ENCODE data around the gene PRDM16.

PRDM16 gene

DNA sequence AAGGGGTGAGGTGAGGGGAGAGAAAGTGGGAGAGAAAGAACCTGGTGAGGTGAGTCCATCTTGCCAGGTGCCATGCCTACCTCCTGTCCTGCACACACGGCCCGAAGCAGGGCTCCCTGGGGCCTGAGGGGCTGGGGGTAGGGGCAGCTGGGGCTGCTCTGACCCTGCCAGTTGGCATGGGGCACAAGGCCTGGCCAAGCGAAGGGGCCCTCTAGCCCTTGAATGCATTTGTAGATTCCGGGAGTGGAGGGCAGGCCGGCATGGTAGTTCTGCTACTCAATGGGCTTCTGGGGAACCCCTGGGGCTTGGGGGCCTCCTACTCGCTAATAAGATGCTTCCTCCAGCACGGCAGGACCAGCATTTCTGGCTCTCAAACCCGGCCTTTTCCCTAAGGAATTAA lies 3.6 kb upstream of the PRDM16 start:
- no peak overlapping the region for H3K9ac ChIP-seq (ENCODE audit: low read depth, low read length)
- H3K4me1 ChIP-seq (ENCODE audit: insufficient read depth, low read length), result peaks cover 7% of the 10 kb centered on the region; the same call in 1 of the 2 replicates
- WGBS, result 76% methylated on average over 8 of the region's 8 CpGs
- no peaks in the 10 kb centered on the region for H3K9me3 ChIP-seq (ENCODE audit: insufficient read depth, low read depth, low read length)
- H3K27ac ChIP-seq (ENCODE audit: low read depth, low read length), result no peak overlapping the region
- H3K27me3 ChIP-seq (ENCODE audit: insufficient read depth, low read length), result peaks cover 95% of the 10 kb centered on the region
- no peak overlapping the region for H3K4me3 ChIP-seq (ENCODE audit: low read length)
- no peaks in the 10 kb centered on the region for H3K36me3 ChIP-seq (ENCODE audit: insufficient read depth, low read length)

DNA sequence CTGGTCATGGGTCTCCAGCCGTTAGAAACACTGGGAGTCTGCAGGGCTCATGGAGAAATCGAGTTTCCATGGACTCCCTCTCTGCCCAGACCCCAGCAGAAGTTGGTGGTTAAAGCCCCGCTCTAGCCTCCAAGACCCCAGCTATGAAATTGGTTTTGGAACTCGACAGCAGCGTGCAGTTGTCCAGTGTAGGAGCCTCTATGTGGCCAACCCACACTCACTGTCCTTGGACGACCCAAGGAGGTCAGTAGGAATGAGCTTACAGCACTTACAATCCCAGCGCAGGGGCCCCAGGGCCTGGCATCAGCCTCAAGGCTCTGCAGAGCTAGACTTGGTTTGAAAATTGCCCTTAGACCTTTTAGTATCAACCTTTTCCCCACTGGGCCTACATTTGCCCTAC lies 3.2 kb upstream of the PRDM16 start:
- H3K27ac ChIP-seq (ENCODE audit: low read depth, low read length), result no peak overlapping the region
- no peak overlapping the region for H3K9ac ChIP-seq (ENCODE audit: low read depth, low read length)
- WGBS, result 80% methylated on average over 7 of the region's 7 CpGs
- peaks cover 95% of the 10 kb centered on the region for H3K27me3 ChIP-seq (ENCODE audit: insufficient read depth, low read length)
- no peaks in the 10 kb centered on the region for H3K36me3 ChIP-seq (ENCODE audit: insufficient read depth, low read length)
- no peaks in the 10 kb centered on the region for H3K9me3 ChIP-seq (ENCODE audit: insufficient read depth, low read depth, low read length)
- no peak overlapping the region for H3K4me3 ChIP-seq (ENCODE audit: low read length)
- peaks cover 7% of the 10 kb centered on the region; the same call in 1 of the 2 replicates for H3K4me1 ChIP-seq (ENCODE audit: insufficient read depth, low read length)

DNA sequence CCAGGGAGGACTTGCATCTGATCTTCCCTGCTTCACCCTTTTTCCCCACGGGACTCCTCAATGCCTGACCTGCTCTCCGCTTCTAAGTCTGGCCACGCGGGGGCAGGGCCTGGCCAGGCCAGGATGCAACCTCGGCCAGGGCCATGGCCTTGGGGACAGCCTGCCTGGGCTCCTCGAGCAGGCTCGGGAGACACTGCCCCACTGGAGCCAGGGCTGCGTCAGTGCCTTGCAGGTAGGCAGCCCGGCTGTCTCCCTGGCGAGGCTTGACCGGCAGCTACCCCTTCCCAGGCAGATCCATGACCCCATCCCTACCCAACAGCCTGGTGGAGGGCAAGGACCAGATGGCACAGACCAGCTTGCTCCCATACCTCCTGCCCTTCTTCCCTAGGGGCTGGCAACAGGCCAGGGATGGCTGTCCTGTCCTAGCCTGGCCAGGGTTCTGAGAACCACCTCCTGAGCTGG lies 2.7 kb upstream of the PRDM16 start:
- Histone ChIP-seq H3K36me3 (ENCODE audit: insufficient read depth, low read length) (no peaks in the 10 kb centered on the region), H3K27me3 (ENCODE audit: insufficient read depth, low read length) (peaks cover 95% of the 10 kb centered on the region), H3K9me3 (ENCODE audit: insufficient read depth, low read depth, low read length) (no peaks in the 10 kb centered on the region), H3K9ac (ENCODE audit: low read depth, low read length) (no peak overlapping the region), H3K27ac (ENCODE audit: low read depth, low read length) (no peak overlapping the region), H3K4me1 (ENCODE audit: insufficient read depth, low read length) (peaks cover 9% of the 10 kb centered on the region; the same call in 1 of the 2 replicates), H3K4me3 (ENCODE audit: low read length) (no peak overlapping the region)
- WGBS, result 57% methylated on average over 11 of the region's 11 CpGs

DNA sequence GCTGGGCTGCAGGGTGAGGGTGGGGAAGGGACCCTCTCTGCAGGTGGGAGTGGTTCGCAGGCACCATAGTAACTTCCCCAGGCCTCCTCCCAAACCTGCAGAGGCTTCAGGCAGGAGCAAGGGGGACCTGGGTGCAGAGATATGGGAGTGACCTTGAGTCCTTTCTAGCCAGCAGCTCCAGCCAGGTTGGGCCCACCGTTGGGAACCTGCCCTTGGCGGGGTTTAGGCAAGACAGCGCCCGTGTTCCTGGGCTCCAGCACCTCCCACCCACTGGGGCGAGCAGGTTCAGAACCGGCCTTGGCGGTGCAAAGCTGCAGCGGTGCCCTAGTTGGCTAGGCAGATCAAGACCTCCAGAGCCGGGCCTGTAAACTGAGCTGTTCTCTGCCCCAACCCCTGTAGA lies 2.2 kb upstream of the PRDM16 start:
- Histone ChIP-seq H3K9me3 (ENCODE audit: insufficient read depth, low read depth, low read length) (no peaks in the 10 kb centered on the region), H3K27ac (ENCODE audit: low read depth, low read length) (no peak overlapping the region), H3K9ac (ENCODE audit: low read depth, low read length) (no peak overlapping the region), H3K36me3 (ENCODE audit: insufficient read depth, low read length) (no peaks in the 10 kb centered on the region), H3K4me3 (ENCODE audit: low read length) (no peak overlapping the region; the same call in 1 of the 2 replicates), H3K4me1 (ENCODE audit: insufficient read depth, low read length) (peaks cover 14% of the 10 kb centered on the region; the same call in 1 of the 2 replicates), H3K27me3 (ENCODE audit: insufficient read depth, low read length) (peaks cover 95% of the 10 kb centered on the region)
- 72% methylated on average over 10 of the region's 10 CpGs for WGBS

DNA sequence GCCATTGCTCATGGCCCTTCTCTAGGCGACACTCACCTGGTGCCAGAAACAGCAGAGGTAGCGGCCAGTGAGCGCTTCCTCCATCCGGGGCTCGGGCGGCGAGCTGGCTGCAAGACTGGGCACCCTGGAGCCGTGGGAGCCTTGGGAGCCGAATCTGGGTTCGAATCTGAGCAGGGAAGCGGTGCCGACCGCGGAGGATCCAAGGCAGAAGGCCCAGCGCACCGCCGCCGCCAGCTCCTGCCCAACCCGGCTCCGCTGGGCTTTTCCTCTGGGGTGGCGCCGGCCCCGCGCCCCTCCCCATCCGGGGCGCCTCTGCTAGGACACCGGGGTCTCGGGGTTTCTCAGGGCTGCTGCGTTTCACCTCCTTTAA lies 1.7 kb upstream of the PRDM16 start:
- peaks cover 12% of the 10 kb centered on the region; the same call in 1 of the 2 replicates for H3K4me1 ChIP-seq (ENCODE audit: insufficient read depth, low read length)
- H3K9me3 ChIP-seq (ENCODE audit: insufficient read depth, low read depth, low read length), result no peaks in the 10 kb centered on the region
- 24% methylated on average over 29 of the region's 29 CpGs for WGBS
- no peak overlapping the region for H3K9ac ChIP-seq (ENCODE audit: low read depth, low read length)
- H3K4me3 ChIP-seq (ENCODE audit: low read length), result peak overlapping the region; percentile 34
- no peak overlapping the region for H3K27ac ChIP-seq (ENCODE audit: low read depth, low read length)
- no peaks in the 10 kb centered on the region for H3K36me3 ChIP-seq (ENCODE audit: insufficient read depth, low read length)
- peaks cover 95% of the 10 kb centered on the region for H3K27me3 ChIP-seq (ENCODE audit: insufficient read depth, low read length)

DNA sequence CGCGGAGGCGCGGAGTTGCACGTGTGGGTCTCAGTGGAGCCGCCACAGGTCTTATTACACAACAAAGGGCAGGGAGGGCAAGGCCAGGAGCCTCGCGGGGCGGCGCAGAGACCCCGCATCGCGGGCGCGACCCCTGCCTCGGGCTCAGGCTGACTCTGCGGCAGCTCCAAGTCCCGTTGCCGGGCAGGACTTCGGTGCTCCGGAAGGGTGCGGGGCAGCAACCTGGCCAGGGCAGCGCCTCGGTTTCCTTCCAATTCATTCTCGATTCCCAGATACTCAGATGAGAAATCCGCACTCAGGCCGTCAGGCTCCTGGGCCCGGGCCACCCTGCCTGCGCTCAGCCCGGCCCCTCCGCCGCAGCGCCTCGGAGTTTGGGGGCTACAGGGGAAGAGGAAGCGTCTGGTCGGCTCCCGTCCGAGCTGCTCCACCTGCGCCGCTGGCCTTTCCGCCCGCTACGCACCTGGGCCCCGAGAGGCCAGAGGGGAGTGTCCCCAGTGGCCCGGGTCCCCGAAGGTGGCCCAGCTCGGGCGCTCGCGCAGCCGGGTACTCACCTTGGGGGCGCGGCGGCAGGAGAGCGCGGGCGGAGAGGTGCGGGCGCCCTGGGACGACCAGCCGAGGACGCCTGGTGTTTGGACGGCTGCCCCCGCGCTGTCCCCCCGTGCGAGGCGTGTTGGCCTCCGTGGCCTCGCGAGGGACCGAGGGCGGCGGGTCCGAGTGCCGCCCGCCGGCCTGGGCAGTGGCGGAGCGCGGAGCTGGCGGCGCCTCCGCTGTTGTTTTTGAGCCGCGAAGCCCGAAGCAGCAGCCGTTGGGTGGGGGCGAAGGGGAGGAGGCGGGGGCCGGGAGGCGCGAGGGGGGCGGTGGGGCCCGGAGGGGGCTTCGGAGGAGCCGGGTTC lies 1.1 kb upstream of the PRDM16 start:
- 4% methylated on average over 93 of the region's 97 CpGs for WGBS
- Histone ChIP-seq H3K4me1 (ENCODE audit: insufficient read depth, low read length) (peaks cover 11% of the 10 kb centered on the region; the same call in 1 of the 2 replicates), H3K27me3 (ENCODE audit: insufficient read depth, low read length) (peaks cover 95% of the 10 kb centered on the region), H3K4me3 (ENCODE audit: low read length) (peak overlapping the region; percentile 34), H3K9me3 (ENCODE audit: insufficient read depth, low read depth, low read length) (no peaks in the 10 kb centered on the region), H3K9ac (ENCODE audit: low read depth, low read length) (peak overlapping the region; percentile 19; the same call in 1 of the 2 replicates), H3K27ac (ENCODE audit: low read depth, low read length) (no peak overlapping the region), H3K36me3 (ENCODE audit: insufficient read depth, low read length) (no peaks in the 10 kb centered on the region)

DNA sequence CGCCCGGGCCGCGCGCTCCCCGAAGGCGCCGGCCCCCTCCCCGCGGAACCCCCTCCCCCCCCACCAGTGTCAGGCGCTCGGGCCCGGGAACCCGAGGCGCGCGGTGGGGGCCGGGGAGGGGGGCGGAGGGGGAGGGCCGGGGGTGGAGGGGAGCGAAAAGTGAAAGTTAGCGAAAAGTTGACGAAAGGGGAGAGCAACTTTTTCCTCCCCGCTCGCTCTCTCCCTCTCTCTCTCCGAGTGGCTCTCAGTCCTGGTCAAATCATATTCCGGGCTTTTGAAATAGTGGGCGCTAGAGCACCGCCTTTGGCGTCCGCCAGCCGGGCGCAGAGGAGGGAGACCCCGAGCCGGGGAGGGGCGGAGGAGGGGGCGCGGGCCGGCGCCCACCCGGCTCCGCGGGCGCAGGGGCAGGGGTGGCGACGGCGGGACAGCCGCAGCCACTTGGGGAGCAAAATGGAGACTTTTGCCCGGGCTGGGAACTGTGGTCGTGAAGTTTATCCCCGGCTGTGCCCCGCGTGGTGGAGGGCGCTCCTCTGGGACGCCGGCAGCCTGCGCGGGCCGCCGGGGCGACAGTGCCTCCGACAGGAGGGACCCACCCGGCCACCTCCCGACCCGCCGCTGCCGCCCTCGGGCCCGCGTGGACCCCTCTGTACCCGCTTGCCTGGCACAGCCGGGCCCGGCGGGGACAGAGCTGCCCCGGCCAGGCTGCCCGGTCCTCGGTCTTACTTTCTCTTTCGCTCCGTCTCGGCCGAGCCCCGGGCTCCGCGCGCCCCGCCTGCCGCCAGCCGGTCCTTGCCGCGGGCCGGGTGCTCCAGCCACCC lies 697 bp downstream of the PRDM16 start:
- no peaks in the 10 kb centered on the region for H3K9me3 ChIP-seq (ENCODE audit: insufficient read depth, low read depth, low read length)
- H3K27ac ChIP-seq (ENCODE audit: low read depth, low read length), result no peak overlapping the region
- H3K4me3 ChIP-seq (ENCODE audit: low read length), result peak overlapping the region; percentile 50
- H3K4me1 ChIP-seq (ENCODE audit: insufficient read depth, low read length), result peaks cover 17% of the 10 kb centered on the region
- H3K36me3 ChIP-seq (ENCODE audit: insufficient read depth, low read length), result no peaks in the 10 kb centered on the region
- peaks cover 95% of the 10 kb centered on the region for H3K27me3 ChIP-seq (ENCODE audit: insufficient read depth, low read length)
- 1% methylated on average over 69 of the region's 91 CpGs for WGBS
- H3K9ac ChIP-seq (ENCODE audit: low read depth, low read length), result no peak overlapping the region; the same call in 1 of the 2 replicates

DNA sequence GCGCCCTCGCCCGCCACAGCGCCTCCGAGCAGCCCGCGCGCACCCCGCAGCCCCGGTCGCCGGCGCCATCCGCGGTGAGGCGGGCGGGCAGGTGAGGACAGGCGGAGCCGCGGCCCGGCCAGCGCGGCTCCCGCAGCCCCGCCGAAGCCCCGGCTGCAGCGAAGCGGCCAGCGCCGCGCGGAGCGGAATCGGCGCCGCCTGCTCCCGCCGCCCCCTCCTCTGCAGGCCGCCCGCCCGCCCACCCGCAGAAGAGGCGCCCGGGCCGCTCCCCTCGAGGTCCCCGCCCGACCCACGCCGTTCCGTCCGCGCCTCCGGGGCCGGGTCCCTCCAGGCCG lies 1.3 kb downstream of the PRDM16 start:
- Histone ChIP-seq H3K4me3 (ENCODE audit: low read length) (peak overlapping the region; percentile 50), H3K36me3 (ENCODE audit: insufficient read depth, low read length) (no peaks in the 10 kb centered on the region), H3K9ac (ENCODE audit: low read depth, low read length) (no peak overlapping the region), H3K27ac (ENCODE audit: low read depth, low read length) (no peak overlapping the region), H3K27me3 (ENCODE audit: insufficient read depth, low read length) (peaks cover 95% of the 10 kb centered on the region), H3K9me3 (ENCODE audit: insufficient read depth, low read depth, low read length) (no peaks in the 10 kb centered on the region), H3K4me1 (ENCODE audit: insufficient read depth, low read length) (peaks cover 17% of the 10 kb centered on the region)
- WGBS, result under 1% methylated on average over 57 of the region's 57 CpGs

DNA sequence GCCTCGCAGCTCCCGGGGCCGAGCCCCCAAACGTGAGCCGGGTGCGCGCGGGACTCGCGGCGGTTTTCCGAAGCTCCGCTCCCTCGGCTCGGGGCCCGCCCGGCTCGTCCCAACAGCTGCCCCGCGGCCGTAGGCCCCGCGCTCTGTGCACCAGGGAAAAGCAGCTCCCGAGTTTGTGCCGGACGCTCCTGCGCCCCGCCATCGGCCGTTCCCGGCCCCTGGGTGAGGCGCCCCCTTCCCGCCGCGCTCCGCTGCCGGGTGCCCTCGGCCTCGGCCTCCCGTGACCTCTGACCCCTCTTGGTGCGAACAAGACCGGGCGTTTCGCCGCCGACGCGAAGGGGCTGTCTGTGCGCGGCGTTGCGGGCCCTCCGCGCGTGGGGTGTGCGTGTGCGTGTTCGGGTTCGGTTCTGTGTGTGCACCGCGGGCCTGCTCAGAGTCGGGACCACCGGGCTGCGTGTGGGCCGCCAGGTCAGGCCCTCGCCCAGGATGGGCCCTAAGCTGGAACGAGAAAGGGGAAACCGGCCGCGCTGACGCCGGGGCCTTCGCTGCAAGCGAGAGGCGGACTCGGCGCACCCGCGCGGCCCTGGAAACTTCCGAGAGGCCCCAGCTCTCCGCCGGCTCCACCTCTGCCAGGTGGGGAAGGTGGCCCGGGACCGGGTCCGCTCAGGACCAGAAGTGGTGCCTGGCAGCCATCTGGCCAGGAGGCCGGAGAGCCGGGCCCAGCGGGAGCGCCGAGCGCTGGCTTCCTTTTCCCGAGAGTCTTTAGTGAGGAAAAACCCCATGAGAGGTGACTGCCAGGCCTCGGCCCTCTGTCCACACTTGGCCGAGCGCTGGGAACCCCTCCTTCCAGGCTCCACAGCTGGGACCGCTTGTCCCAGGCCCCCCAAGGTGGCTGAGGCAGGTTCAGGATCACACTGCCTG lies 1.9 kb downstream of the PRDM16 start:
- no peaks in the 10 kb centered on the region for H3K36me3 ChIP-seq (ENCODE audit: insufficient read depth, low read length)
- H3K27me3 ChIP-seq (ENCODE audit: insufficient read depth, low read length), result peaks cover 95% of the 10 kb centered on the region
- WGBS, result 13% methylated on average over 97 of the region's 97 CpGs
- peaks cover 17% of the 10 kb centered on the region for H3K4me1 ChIP-seq (ENCODE audit: insufficient read depth, low read length)
- H3K9me3 ChIP-seq (ENCODE audit: insufficient read depth, low read depth, low read length), result no peaks in the 10 kb centered on the region
- no peak overlapping the region; the same call in 1 of the 2 replicates for H3K9ac ChIP-seq (ENCODE audit: low read depth, low read length)
- H3K4me3 ChIP-seq (ENCODE audit: low read length), result peak overlapping the region; percentile 41
- H3K27ac ChIP-seq (ENCODE audit: low read depth, low read length), result no peak overlapping the region

DNA sequence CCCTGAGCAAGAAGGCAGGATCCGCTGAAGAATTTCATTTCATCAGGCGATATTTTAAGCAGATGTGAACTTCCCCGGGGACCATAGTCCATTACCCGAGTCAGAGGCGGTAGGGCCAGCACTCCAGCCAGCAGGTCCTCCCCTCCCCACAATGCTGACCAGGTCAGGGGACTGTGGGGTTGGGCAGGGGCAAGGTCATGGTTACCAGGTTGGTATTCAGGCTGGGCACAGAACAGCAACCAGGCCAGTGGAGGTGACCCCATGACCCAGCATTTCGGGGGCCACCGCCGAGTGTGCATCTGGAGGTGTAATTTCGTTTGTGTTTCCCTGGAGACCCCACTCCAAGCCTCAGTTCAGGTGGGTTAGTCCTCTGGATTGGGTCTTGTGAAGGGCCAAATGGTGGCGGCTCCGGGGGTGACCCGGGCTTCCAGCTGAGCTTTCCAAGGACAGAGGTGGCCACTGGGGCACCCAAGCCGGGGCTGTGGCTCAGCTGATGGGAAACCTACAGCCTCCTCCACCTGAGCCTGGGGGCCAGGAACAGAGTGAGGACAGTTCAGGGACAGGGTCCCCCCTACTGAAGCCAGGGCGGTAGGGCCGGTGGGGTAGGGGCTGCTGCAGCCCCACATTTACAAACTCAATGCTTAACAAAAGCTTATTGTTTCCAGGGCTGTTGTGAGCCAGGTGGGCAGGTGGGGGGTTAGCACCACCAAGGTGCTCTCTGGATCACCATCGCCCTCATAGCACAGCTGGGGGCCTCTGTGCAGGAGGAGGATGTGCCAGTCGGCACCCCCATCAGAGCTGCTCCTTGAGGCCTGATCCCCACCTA lies 2.8 kb downstream of the PRDM16 start:
- Histone ChIP-seq H3K4me3 (ENCODE audit: low read length) (no peak overlapping the region; the same call in 1 of the 2 replicates), H3K27me3 (ENCODE audit: insufficient read depth, low read length) (peaks cover 95% of the 10 kb centered on the region), H3K4me1 (ENCODE audit: insufficient read depth, low read length) (peaks cover 17% of the 10 kb centered on the region), H3K27ac (ENCODE audit: low read depth, low read length) (no peak overlapping the region), H3K36me3 (ENCODE audit: insufficient read depth, low read length) (no peaks in the 10 kb centered on the region), H3K9me3 (ENCODE audit: insufficient read depth, low read depth, low read length) (no peaks in the 10 kb centered on the region), H3K9ac (ENCODE audit: low read depth, low read length) (no peak overlapping the region)
- 83% methylated on average over 17 of the region's 17 CpGs for WGBS

Data from HUES64 (cell line).